ENCODE results near the gene AKAP6.

Gene AKAP6

GRCh38 chr14:32720927-32721326 lies 391.8 kb downstream of the AKAP6 start:
- TF ChIP-seq CTCF (IDR thresholded peaks at IDR 0.05; ENCODE audit: low read depth, low read length, missing control alignments): no peak
- no peak overlapping the region for H3K4me3 ChIP-seq (ENCODE audit: low read depth, low read length)
- DNase-seq (ENCODE audit: low read depth): no peak

GRCh38 chr14:32722631-32723183 lies 393.6 kb downstream of the AKAP6 start:
- H3K4me3 ChIP-seq (ENCODE audit: low read depth, low read length): no peak overlapping the region
- TF ChIP-seq CTCF (IDR thresholded peaks at IDR 0.05; ENCODE audit: low read depth, low read length, missing control alignments): no peak
- DNase-seq (ENCODE audit: low read depth): no peak

GRCh38 chr14:32724867-32725471 lies 395.9 kb downstream of the AKAP6 start:
- H3K4me3 ChIP-seq (ENCODE audit: low read depth, low read length): no peak overlapping the region
- DNase-seq (ENCODE audit: low read depth): no peak
- no peak for TF ChIP-seq CTCF (IDR thresholded peaks at IDR 0.05; ENCODE audit: low read depth, low read length, missing control alignments)

DNA sequence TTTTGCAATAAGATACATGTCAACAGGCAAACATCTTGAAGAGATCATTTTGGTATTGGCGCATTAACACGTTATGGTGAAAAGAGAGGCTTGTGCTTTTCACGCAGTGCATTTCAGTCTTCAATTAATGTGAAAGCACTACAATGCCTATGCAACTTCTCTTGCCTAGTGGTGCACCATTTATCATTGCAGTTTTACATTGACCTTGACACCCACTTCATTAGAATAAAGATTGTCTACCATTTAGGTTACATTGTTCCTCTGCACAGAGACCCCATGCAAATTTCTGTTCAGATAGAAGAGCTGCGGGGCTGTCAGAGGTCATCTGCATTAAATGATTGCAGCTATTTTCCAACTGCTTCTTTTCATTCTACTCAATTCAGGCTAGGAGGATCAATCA lies 397.4 kb downstream of the AKAP6 start:
- DNase-seq (ENCODE audit: low read depth): no peak
- H3K4me3 ChIP-seq (ENCODE audit: low read depth, low read length): no peak overlapping the region
- TF ChIP-seq CTCF (IDR thresholded peaks at IDR 0.05; ENCODE audit: low read depth, low read length, missing control alignments): no peak

DNA sequence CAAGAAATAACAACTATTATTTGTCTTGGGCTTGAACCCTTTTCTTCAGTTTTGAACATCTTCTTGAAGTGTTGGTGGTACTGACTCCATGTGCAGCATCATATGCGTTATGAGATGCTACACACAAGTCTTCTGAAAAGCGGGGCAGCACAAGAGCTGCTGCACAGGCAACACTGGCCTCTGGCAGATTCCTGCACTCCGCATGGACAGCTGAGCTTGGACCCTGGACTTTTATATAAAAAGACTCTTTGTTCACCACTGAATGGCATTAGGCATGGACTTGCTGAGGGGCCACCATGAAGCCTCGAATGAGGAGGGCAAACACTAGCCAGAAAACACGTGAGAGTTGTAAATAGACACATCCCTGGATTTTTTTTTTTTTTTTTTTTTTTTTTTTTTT lies 398.7 kb downstream of the AKAP6 start:
- no peak overlapping the region for H3K4me3 ChIP-seq (ENCODE audit: low read depth, low read length)
- no peak for DNase-seq (ENCODE audit: low read depth)
- no peak for TF ChIP-seq CTCF (IDR thresholded peaks at IDR 0.05; ENCODE audit: low read depth, low read length, missing control alignments)

GRCh38 chr14:32728526-32728925 lies 399.4 kb downstream of the AKAP6 start:
- no peak for DNase-seq (ENCODE audit: low read depth)
- TF ChIP-seq CTCF (IDR thresholded peaks at IDR 0.05; ENCODE audit: low read depth, low read length, missing control alignments): no peak
- H3K4me3 ChIP-seq (ENCODE audit: low read depth, low read length): no peak overlapping the region

DNA sequence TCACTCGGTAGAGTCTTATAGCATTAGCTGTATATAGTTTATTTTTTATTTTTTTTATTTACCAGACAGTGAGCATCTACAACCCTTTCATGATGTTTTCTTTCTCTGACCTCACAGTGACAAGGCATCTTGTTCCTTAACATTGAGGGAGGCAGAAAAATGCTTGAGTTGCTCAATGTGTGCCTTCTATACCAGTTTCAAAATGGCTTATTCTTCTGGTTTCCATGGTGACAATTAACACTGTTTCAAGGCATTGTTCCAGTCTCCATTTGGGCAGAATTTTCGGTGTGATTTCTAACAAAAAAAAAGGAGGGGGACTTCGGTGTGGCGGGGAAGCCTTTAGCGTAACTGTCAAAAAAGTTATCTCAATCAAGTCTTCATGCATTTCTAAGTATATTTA lies 399.9 kb downstream of the AKAP6 start:
- TF ChIP-seq CTCF (IDR thresholded peaks at IDR 0.05; ENCODE audit: low read depth, low read length, missing control alignments): no peak
- no peak overlapping the region for H3K4me3 ChIP-seq (ENCODE audit: low read depth, low read length)
- DNase-seq (ENCODE audit: low read depth): no peak

Data from GM12864 (cell line).